Trophoblast cell (in vitro differentiated cells and primary cell): ENCODE measurements around the gene PHRF1.

Experiments used
- DNase-seq, 2 donors: peaks; one replicate each; pipeline ENCODE4 v3.0.0-alpha.2; 2016
- H2AFZ ChIP-seq: 2 replicates; pipeline ENCODE4 v1.6.1; 2013; ENCODE audit warnings: low read length, moderate library complexity, mild to moderate bottlenecking; ENCODE audit not compliant: insufficient read depth, poor library complexity
- H2AK5ac ChIP-seq: 2 replicates; pipeline ENCODE4 v1.6.1; 2013; ENCODE audit warnings: mild to moderate bottlenecking, low read length
- H2BK120ac ChIP-seq: 2 replicates; pipeline ENCODE4 v1.6.1; 2013; ENCODE audit warnings: low read length, mild to moderate bottlenecking, moderate library complexity; ENCODE audit not compliant: insufficient read depth, poor library complexity
- H2BK12ac ChIP-seq: 2 replicates; pipeline ENCODE4 v1.6.1; 2013; ENCODE audit warnings: mild to moderate bottlenecking, low read length, moderate library complexity
- H2BK5ac ChIP-seq: 2 replicates; pipeline ENCODE4 v1.6.1; 2013; ENCODE audit warnings: low read length, low read depth, moderate library complexity, mild to moderate bottlenecking; ENCODE audit not compliant: poor library complexity
- H3K14ac ChIP-seq: 2 replicates; pipeline ENCODE4 v1.6.1; 2013; ENCODE audit warnings: mild to moderate bottlenecking, low read length
- H3K18ac ChIP-seq: 2 replicates; pipeline ENCODE4 v1.6.1; 2013; ENCODE audit warnings: mild to moderate bottlenecking, low read length
- H3K23ac ChIP-seq: 2 replicates; pipeline ENCODE4 v1.6.1; 2013; ENCODE audit warnings: low read length
- H3K27ac ChIP-seq: 2 replicates; pipeline ENCODE4 v1.5.1; 2013; ENCODE audit warnings: low read depth, mild to moderate bottlenecking, inconsistent platforms, low read length, moderate library complexity
- H3K27me3 ChIP-seq: 2 replicates; pipeline ENCODE4 v1.6.1; 2013; ENCODE audit warnings: inconsistent platforms, mild to moderate bottlenecking, low read length, moderate library complexity; ENCODE audit not compliant: insufficient read depth
- H3K36me3 ChIP-seq, 2 experiments: 1 replicate in 1 of 2; 2 replicates in 1 of 2; pipeline ENCODE4 v1.6.1; 2013; ENCODE audit warnings: low read length in 2 of 2, mild to moderate bottlenecking in 2 of 2, moderate library complexity in 1 of 2; ENCODE audit not compliant: insufficient read depth in 2 of 2, control insufficient read depth in 1 of 2
- H3K4ac ChIP-seq: 2 replicates; pipeline ENCODE4 v1.6.1; 2013; ENCODE audit warnings: low read depth, mild to moderate bottlenecking, low read length, moderate library complexity
- H3K4me1 ChIP-seq, 2 experiments: 1 replicate in 1 of 2; 2 replicates in 1 of 2; pipeline ENCODE4 v1.6.1; 2013; ENCODE audit warnings: low read length in 2 of 2, mild to moderate bottlenecking in 2 of 2, moderate library complexity in 1 of 2; ENCODE audit not compliant: insufficient read depth in 2 of 2, control insufficient read depth in 1 of 2
- H3K4me2 ChIP-seq: 2 replicates; pipeline ENCODE4 v1.6.1; 2013; ENCODE audit warnings: inconsistent platforms, mild to moderate bottlenecking, low read length, moderate library complexity
- H3K4me3 ChIP-seq: 2 replicates; pipeline ENCODE4 v1.5.1; 2013; ENCODE audit warnings: mild to moderate bottlenecking, low read depth, low read length, inconsistent platforms
- H3K79me1 ChIP-seq: one replicate; pipeline ENCODE4 v1.6.1; 2013; ENCODE audit warnings: low read length
- H3K79me2 ChIP-seq: 2 replicates; pipeline ENCODE4 v1.6.1; 2013; ENCODE audit warnings: low read length, mild to moderate bottlenecking; ENCODE audit not compliant: control insufficient read depth, insufficient read depth, poor library complexity
- H3K9ac ChIP-seq: 2 replicates; pipeline ENCODE4 v1.6.1; 2013; ENCODE audit warnings: mild to moderate bottlenecking, low read length
- H3K9me3 ChIP-seq: 2 replicates; pipeline ENCODE4 v1.6.1; 2013; ENCODE audit warnings: low read depth, mild to moderate bottlenecking, control low read depth, inconsistent platforms, low read length; ENCODE audit not compliant: insufficient read depth
- H4K12ac ChIP-seq: 2 replicates; pipeline ENCODE4 v1.6.1; 2013; ENCODE audit warnings: low read depth, mild to moderate bottlenecking, low read length, moderate library complexity
- H4K8ac ChIP-seq: 2 replicates; pipeline ENCODE4 v1.6.1; 2013; ENCODE audit warnings: low read depth, mild to moderate bottlenecking, low read length, moderate library complexity
- H4K91ac ChIP-seq: one replicate; pipeline ENCODE4 v1.6.1; 2013; ENCODE audit warnings: low read depth, mild to moderate bottlenecking, low read length, moderate library complexity
- WGBS: extraction: QIAGEN DNeasy Blood & Tissue Kit; methylation state at CpG from one replicate; pipeline ENCODE4 v1.1.7; 2013; ENCODE audit warnings: missing lambda C conversion rate; ENCODE audit not compliant: insufficient read length, insufficient coverage; ENCODE audit errors: extremely low coverage; 5-methylcytosine and 5-hydroxymethylcytosine counted together

The PHRF1 gene

GRCh38 chr11:609341-609811, 33.1 kb downstream of the PHRF1 start:
- Histone ChIP-seq H3K4me1 (peaks cover 5 to 7% of the 10 kb centered on the region in 2 experiments), H4K91ac (no peak overlapping the region), H3K36me3 (peaks cover 92 to 94% of the 10 kb centered on the region in 2 experiments), H3K4me2 (no peak overlapping the region), H2BK120ac (no peak overlapping the region), H3K27ac (no peak overlapping the region), H4K8ac (no peak overlapping the region), H4K12ac (no peak overlapping the region), H3K4ac (no peak overlapping the region), H2AK5ac (no peak overlapping the region), H3K9ac (no peak overlapping the region), H3K14ac (no peak overlapping the region), H3K9me3 (no peaks in the 10 kb centered on the region), H2BK12ac (no peak overlapping the region), H2BK5ac (no peak overlapping the region), H3K23ac (no peak overlapping the region), H3K27me3 (no peaks in the 10 kb centered on the region), H3K79me2 (no peaks in the 10 kb centered on the region), H2AFZ (no peak overlapping the region), H3K18ac (no peak overlapping the region), H3K4me3 (no peak overlapping the region), H3K79me1 (no peaks in the 10 kb centered on the region)
- DNase-seq, result no peak
- no CpG with 5 or more reads among the region's 28 CpGs for WGBS

DNA sequence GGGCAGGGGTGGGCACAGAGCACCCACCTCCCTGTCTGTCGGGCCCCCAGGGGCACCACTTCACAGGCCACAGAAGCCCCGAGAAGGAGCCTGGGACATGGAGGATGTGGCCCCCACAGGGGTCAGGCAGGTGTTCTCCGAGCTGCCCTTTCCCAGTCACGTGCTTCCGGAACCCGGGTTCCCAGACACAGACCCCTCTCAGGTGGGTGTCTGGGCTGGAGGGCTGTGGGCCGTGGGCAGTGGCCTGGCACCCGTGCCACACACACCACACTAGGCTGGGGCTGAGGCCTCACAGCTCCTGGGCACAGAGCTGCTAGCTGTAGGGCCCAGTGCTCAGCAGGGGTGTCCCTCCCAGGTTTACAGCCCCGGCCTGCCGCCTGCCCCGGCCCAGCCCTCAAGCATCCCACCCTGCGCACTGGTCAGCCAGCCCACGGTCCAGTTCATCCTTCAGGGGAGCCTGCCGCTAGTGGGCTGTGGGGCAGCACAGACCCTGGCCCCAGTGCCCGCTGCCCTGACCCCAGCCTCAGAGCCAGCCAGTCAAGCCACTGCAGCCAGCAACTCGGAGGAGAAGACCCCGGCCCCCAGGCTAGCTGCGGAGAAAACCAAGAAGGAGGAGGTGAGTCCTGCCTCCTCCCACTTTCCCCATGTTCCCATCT, 34.0 kb downstream of the PHRF1 start:
- H3K79me1 ChIP-seq, result no peaks in the 10 kb centered on the region
- H3K23ac ChIP-seq, result no peak overlapping the region
- H3K4ac ChIP-seq, result no peak overlapping the region
- H3K27me3 ChIP-seq, result no peaks in the 10 kb centered on the region
- no peak overlapping the region for H2BK5ac ChIP-seq
- H3K36me3 ChIP-seq, result peaks cover 89% of the 10 kb centered on the region in 2 experiments
- H2BK120ac ChIP-seq, result no peak overlapping the region
- H3K79me2 ChIP-seq, result no peaks in the 10 kb centered on the region
- H4K91ac ChIP-seq, result no peak overlapping the region
- no peak overlapping the region for H2BK12ac ChIP-seq
- H3K14ac ChIP-seq, result no peak overlapping the region
- no peak overlapping the region for H2AFZ ChIP-seq
- no CpG with 5 or more reads among the region's 18 CpGs for WGBS
- no peak overlapping the region for H2AK5ac ChIP-seq
- H4K12ac ChIP-seq, result no peak overlapping the region
- peaks cover 9 to 13% of the 10 kb centered on the region in 2 experiments for H3K4me1 ChIP-seq
- H3K9me3 ChIP-seq, result no peaks in the 10 kb centered on the region
- no peak overlapping the region for H3K27ac ChIP-seq
- no peak overlapping the region for H3K9ac ChIP-seq
- no peak overlapping the region for H3K4me2 ChIP-seq
- DNase-seq, result no peak
- no peak overlapping the region for H3K18ac ChIP-seq
- H3K4me3 ChIP-seq, result no peak overlapping the region
- no peak overlapping the region for H4K8ac ChIP-seq

GRCh38 chr11:611001-611996, 35.0 kb downstream of the PHRF1 start:
- Histone ChIP-seq H3K23ac (no peak overlapping the region), H2BK5ac (no peak overlapping the region), H2AK5ac (no peak overlapping the region), H3K4ac (no peak overlapping the region), H3K4me3 (no peak overlapping the region), H3K36me3 (peaks cover 78 to 79% of the 10 kb centered on the region in 2 experiments), H3K79me2 (no peaks in the 10 kb centered on the region), H3K27me3 (no peaks in the 10 kb centered on the region), H3K79me1 (peaks cover 2% of the 10 kb centered on the region), H2AFZ (no peak overlapping the region), H3K4me2 (no peak overlapping the region), H3K18ac (no peak overlapping the region), H4K91ac (no peak overlapping the region), H3K9me3 (no peaks in the 10 kb centered on the region), H2BK120ac (no peak overlapping the region), H4K8ac (no peak overlapping the region), H3K27ac (no peak overlapping the region), H3K4me1 (peaks cover 9 to 17% of the 10 kb centered on the region in 2 experiments), H3K9ac (no peak overlapping the region), H2BK12ac (no peak overlapping the region), H3K14ac (no peak overlapping the region), H4K12ac (no peak overlapping the region)
- DNase-seq, result no peak
- no CpG with 5 or more reads among the region's 49 CpGs for WGBS

DNA sequence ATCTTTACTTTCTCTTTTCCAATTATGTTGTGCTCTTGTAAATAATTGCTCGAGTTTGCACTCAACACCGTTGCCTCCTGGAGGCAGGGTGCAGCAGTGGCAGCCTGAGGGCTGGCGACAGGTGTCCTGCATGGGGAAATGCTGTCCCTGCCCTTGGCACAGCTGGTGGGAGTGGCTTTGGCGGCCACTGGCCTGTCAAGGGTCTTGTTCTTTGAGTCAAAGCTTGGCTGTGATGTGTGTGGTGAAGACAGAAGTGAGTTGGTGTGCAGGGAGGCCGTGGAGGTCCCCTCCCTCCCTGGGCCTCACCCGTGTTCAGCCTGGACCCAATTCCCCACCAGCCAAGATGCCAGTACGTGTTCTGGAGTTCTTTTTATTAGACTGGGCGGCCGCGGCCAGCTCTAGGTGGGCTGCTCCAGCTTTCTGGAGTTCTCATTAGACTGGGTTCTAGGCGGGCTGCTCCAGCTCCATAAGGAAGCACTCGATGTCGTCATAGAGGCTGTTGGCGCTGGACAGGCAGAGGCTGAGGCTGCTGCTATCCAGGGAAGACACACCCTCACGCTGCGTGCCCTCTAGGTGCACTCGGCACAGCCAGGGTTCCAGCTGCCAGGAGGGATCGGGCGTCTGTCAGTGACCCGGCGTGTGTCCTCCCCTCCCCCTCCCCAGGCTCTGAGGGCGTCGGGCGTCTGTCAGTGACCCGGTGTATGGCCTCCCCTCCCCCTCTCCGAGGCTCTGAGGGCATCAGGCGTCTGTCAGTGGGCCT, 36.1 kb downstream of the PHRF1 start:
- Histone ChIP-seq H3K4ac (no peak overlapping the region), H4K91ac (no peak overlapping the region), H2AFZ (no peak overlapping the region), H3K4me1 (peaks cover 9 to 17% of the 10 kb centered on the region in 2 experiments), H3K4me2 (no peak overlapping the region), H4K8ac (no peak overlapping the region), H2BK12ac (no peak overlapping the region), H3K36me3 (peaks cover 68 to 70% of the 10 kb centered on the region in 2 experiments), H3K18ac (no peak overlapping the region), H4K12ac (no peak overlapping the region), H3K79me1 (peaks cover 2% of the 10 kb centered on the region), H3K4me3 (no peak overlapping the region), H2BK120ac (no peak overlapping the region), H3K23ac (no peak overlapping the region), H3K9ac (no peak overlapping the region), H3K27ac (no peak overlapping the region), H2BK5ac (no peak overlapping the region), H3K14ac (no peak overlapping the region), H3K27me3 (no peaks in the 10 kb centered on the region), H3K79me2 (no peaks in the 10 kb centered on the region), H2AK5ac (no peak overlapping the region), H3K9me3 (peaks cover 1% of the 10 kb centered on the region)
- no CpG with 5 or more reads among the region's 27 CpGs for WGBS
- DNase-seq, result peak; percentile 48 to 74
